ENCODE data around the gene CNKSR3. TPM values are rescaled to one million over a fixed set of nuclear protein-coding genes. Genes with fewer than 3 reads are reported as not detected.
A peak's percentile ranks its signal among the peaks of the same experiment; 100 is the strongest.

CNKSR3 gene
- polyA plus RNA-seq, 1 experiment: 5.2 TPM

GRCh38 chr6:154370545-154370944 lies 139.9 kb downstream of the CNKSR3 start:
- CTCF ChIA-PET: interaction anchor here (0.7 to 4.8 kb wide), 11 partner anchors 9 to 216 kb away, joined by 3 to 20 read pairs (median 3); no protein-coding TSS in a partner anchor
- Histone ChIP-seq H3K36me3 (ENCODE audit: control insufficient read depth, insufficient read depth, low read length) (no peaks in the 10 kb centered on the region), H3K27me3 (ENCODE audit: control insufficient read depth, insufficient read depth, low read length) (0 out of 2 replicates have a peak, but pooled peaks cover 1% of the 10 kb centered on the region), H3K4me3 (ENCODE audit: low read depth, low read length) (no peak overlapping the region)
- POLR2A ChIA-PET: no interaction called here
- DNase-seq (ENCODE audit: low read depth): peak; percentile 3
- peak; percentile 58 for TF ChIP-seq CTCF (IDR thresholded peaks at IDR 0.05; ENCODE audit: insufficient read depth, low read depth, low read length)

- H3K36me3 ChIP-seq (ENCODE audit: control insufficient read depth, insufficient read depth, low read length): no peaks in the 10 kb centered on the region
- H3K4me3 ChIP-seq (ENCODE audit: low read depth, low read length): no peak overlapping the region
- DNase-seq (ENCODE audit: low read depth): no peak
- 0 out of 2 replicates have a peak, but pooled peaks cover 1% of the 10 kb centered on the region for H3K27me3 ChIP-seq (ENCODE audit: control insufficient read depth, insufficient read depth, low read length)
- POLR2A ChIA-PET: no interaction called here
- CTCF ChIA-PET: interaction anchor here (1.1 to 4.8 kb wide), 3 partner anchors 11 to 214 kb away, joined by 3 to 20 read pairs (median 7); no protein-coding TSS in a partner anchor
- TF ChIP-seq CTCF (IDR thresholded peaks at IDR 0.05; ENCODE audit: insufficient read depth, low read depth, low read length): no peak
Observed at GRCh38 chr6:154367839-154368695, 142.4 kb downstream of the CNKSR3 start.

- ChIA-PET POLR2A (no interaction called here), CTCF (interaction anchor here (1.1 to 4.8 kb wide), 2 partner anchors 11 to 213 kb away, joined by 3 to 20 read pairs; no protein-coding TSS in a partner anchor)
- Histone ChIP-seq H3K4me3 (ENCODE audit: low read depth, low read length) (no peak overlapping the region), H3K36me3 (ENCODE audit: control insufficient read depth, insufficient read depth, low read length) (no peaks in the 10 kb centered on the region), H3K27me3 (ENCODE audit: control insufficient read depth, insufficient read depth, low read length) (0 out of 2 replicates have a peak, but pooled peaks cover 1% of the 10 kb centered on the region)
- no peak for TF ChIP-seq CTCF (IDR thresholded peaks at IDR 0.05; ENCODE audit: insufficient read depth, low read depth, low read length)
- no peak for DNase-seq (ENCODE audit: low read depth)
Observed at GRCh38 chr6:154367336-154367735, 143.1 kb downstream of the CNKSR3 start.

GRCh38 chr6:154363821-154364220 lies 146.7 kb downstream of the CNKSR3 start:
- TF ChIP-seq CTCF (IDR thresholded peaks at IDR 0.05; ENCODE audit: insufficient read depth, low read depth, low read length): no peak
- no peaks in the 10 kb centered on the region for H3K36me3 ChIP-seq (ENCODE audit: control insufficient read depth, insufficient read depth, low read length)
- 0 out of 2 replicates have a peak, but pooled peaks cover 1% of the 10 kb centered on the region for H3K27me3 ChIP-seq (ENCODE audit: control insufficient read depth, insufficient read depth, low read length)
- CTCF ChIA-PET: interaction anchor here (1.0 kb wide), 1 partner anchor 87 kb away, joined by 3 read pairs; no protein-coding TSS in a partner anchor
- DNase-seq (ENCODE audit: low read depth): no peak
- POLR2A ChIA-PET: no interaction called here
- no peak overlapping the region for H3K4me3 ChIP-seq (ENCODE audit: low read depth, low read length)

GRCh38 chr6:154361476-154361875 lies 149.0 kb downstream of the CNKSR3 start:
- ChIA-PET POLR2A (no interaction called here), CTCF (interaction anchor here (0.6 to 1.8 kb wide), 3 partner anchors 9 to 197 kb away, joined by 3 to 11 read pairs (median 3); no protein-coding TSS in a partner anchor)
- no peak for DNase-seq (ENCODE audit: low read depth)
- Histone ChIP-seq H3K4me3 (ENCODE audit: low read depth, low read length) (no peak overlapping the region), H3K36me3 (ENCODE audit: control insufficient read depth, insufficient read depth, low read length) (no peaks in the 10 kb centered on the region), H3K27me3 (ENCODE audit: control insufficient read depth, insufficient read depth, low read length) (no peaks in the 10 kb centered on the region)
- TF ChIP-seq CTCF (IDR thresholded peaks at IDR 0.05; ENCODE audit: insufficient read depth, low read depth, low read length): no peak

All from BJ (cell line).